ENCODE data around the gene MCM8. TPM values are rescaled to one million over a fixed set of nuclear protein-coding genes. Genes with fewer than 3 reads are reported as not detected.

MCM8 gene
- total RNA-seq, 1 donor from 2014 or later = 6.0 TPM

- DNase-seq (ENCODE audit: low spot score) = no peak
Observed at GRCh38 chr20:6040958-6041807, 90.7 kb downstream of the MCM8 start.

GRCh38 chr20:6041808-6042265, 91.4 kb downstream of the MCM8 start:
- no peak for DNase-seq (ENCODE audit: low spot score)

- DNase-seq (ENCODE audit: low spot score) = no peak
Observed at GRCh38 chr20:6044115-6044514, 93.7 kb downstream of the MCM8 start.

DNA sequence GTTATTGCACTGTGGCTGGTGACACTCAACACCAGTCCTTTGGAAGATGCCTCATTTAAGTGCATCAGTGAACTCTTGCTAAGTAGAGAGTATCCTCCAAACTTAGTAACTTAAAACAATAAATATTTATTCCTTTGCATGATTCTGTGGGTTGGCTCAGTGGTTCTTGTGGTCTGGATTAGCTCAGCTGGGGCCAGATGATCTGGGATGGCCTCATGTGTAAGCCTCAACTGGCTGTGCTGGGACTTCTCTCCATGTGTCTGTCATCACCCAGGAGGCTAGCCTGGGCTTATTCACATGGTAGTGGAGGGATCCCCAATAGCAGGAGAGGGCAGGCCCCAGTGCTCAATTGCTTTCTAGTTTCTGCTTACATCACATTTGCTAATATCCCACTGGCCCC, 95.1 kb downstream of the MCM8 start:
- no peak for DNase-seq (ENCODE audit: low spot score)

DNA sequence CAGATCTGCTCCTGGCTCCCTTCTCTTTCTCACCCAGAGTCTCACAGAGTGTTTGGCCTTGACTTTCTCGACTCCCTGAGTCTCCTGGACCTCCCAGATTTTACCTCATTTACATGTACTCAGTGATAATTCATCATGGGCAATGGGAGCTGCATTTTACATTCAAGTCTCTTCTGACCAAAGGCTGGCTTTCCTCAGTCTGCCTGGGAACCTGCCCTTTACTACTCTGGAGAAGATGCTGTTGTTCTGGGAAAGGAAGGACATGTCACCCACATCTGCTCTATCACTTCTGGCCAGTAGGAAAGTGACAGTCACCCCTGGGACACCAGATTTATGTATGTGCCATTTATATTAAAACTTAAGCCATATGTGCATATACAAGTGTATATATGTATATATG, 96.0 kb downstream of the MCM8 start:
- no peak for DNase-seq (ENCODE audit: low spot score)

GRCh38 chr20:6048391-6048790, 97.9 kb downstream of the MCM8 start:
- no peak for DNase-seq (ENCODE audit: low spot score)

Other genes with a start within 250 kb of the MCM8 start
- gene SHLD1, start 200.3 kb upstream of the MCM8 start, total RNA-seq = 13.9 TPM
- 2.4 TPM for gene CHGB, start 39.1 kb upstream of the MCM8 start, total RNA-seq
- 19.1 TPM for gene TRMT6, start 119 bp upstream of the MCM8 start, total RNA-seq
- gene CRLS1, start 55.5 kb downstream of the MCM8 start, total RNA-seq = 48.1 TPM
- not detected for gene LRRN4, start 103.4 kb downstream of the MCM8 start, total RNA-seq
- gene FERMT1, start 172.4 kb downstream of the MCM8 start, total RNA-seq = 41.8 TPM